ENCODE results near the gene ZNF396. TPM values are rescaled to one million over a fixed set of nuclear protein-coding genes. Genes with fewer than 3 reads are reported as not detected.

The ZNF396 gene
- total and polyA plus RNA-seq, 2 donors = 1.7 to 4.3 TPM

Other genes starting within 250 kb of the ZNF396 start
- 19.5 TPM for gene ZNF397, start 136.3 kb downstream of the ZNF396 start, total RNA-seq
- gene ZNF397, start 136.3 kb downstream of the ZNF396 start, polyA plus RNA-seq = 19.7 TPM
- 11.6 TPM for gene ZSCAN30, start 87.1 kb downstream of the ZNF396 start, total RNA-seq
- gene ZSCAN30, start 87.1 kb downstream of the ZNF396 start, polyA plus RNA-seq = 21.2 TPM
- gene ZNF24, start 32.9 kb downstream of the ZNF396 start, total RNA-seq = 47.5 TPM
- 24.6 TPM for gene ZNF24, start 32.9 kb downstream of the ZNF396 start, polyA plus RNA-seq
- 7.1 TPM for gene INO80C, start 120.6 kb upstream of the ZNF396 start, total RNA-seq
- 32.6 TPM for gene INO80C, start 120.6 kb upstream of the ZNF396 start, polyA plus RNA-seq
- gene GALNT1, start 204.4 kb upstream of the ZNF396 start, total RNA-seq = 44.8 TPM
- gene GALNT1, start 204.4 kb upstream of the ZNF396 start, polyA plus RNA-seq = 24.6 TPM